ENCODE results near the gene SULT6B1. TPM values are rescaled to one million over a fixed set of nuclear protein-coding genes. Genes with fewer than 3 reads are reported as not detected.

SULT6B1 gene
- total RNA-seq, 3 donors from 2014 or later (not counting 1 experiment from before 2014, with no cell fraction given) = not detected

DNA sequence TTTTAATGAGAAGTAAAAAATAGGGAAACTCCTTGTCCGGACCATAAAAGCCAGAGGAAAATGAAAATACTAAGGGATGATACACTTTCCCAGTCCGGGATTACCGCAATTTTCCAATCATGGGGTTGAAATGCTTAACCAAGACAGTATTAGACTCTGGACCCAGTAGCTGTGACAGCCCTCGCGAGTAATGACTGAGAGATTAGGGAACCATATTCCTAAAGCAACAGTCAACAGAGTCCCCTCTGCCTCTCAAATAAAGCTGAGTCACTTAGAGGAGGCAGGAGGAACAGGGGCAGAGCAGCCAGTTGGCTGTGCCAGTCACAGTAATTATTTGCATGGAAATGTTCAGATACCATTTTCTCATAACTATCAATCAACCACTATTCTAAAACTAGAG, 69.3 kb downstream of the SULT6B1 start:
- Histone ChIP-seq H3K36me3 (ENCODE audit: control insufficient read depth, insufficient read depth, low read length) (peaks cover 27% of the 10 kb centered on the region), H3K27me3 (ENCODE audit: control insufficient read depth, insufficient read depth, low read length) (no peaks in the 10 kb centered on the region), H3K4me1 (ENCODE audit: control insufficient read depth, insufficient read depth, low read length) (no peaks in the 10 kb centered on the region), H3K27ac (ENCODE audit: low read length) (no peak overlapping the region), H3K9me3 (ENCODE audit: control insufficient read depth, insufficient read depth, low read length) (no peaks in the 10 kb centered on the region), H3K4me3 (ENCODE audit: low read length) (no peak overlapping the region)
- ATAC-seq (no peak), DNase-seq (no peak)
- Mint-ChIP-seq H3K4me3 (no peak overlapping the region), H3K27ac (no peak overlapping the region), H3K27me3 (ENCODE audit: low read depth in 2 of 2) (no peaks in the 10 kb centered on the region), H3K4me1 (peaks cover 8 to 12% of the 10 kb centered on the region in 2 donors), H3K9me3 (no peaks in the 10 kb centered on the region), H3K36me3 (no peaks in the 10 kb centered on the region)
- intact Hi-C loops (cut with micrococcal nuclease) = no loop called here
- TF ChIP-seq, protein P1, sequence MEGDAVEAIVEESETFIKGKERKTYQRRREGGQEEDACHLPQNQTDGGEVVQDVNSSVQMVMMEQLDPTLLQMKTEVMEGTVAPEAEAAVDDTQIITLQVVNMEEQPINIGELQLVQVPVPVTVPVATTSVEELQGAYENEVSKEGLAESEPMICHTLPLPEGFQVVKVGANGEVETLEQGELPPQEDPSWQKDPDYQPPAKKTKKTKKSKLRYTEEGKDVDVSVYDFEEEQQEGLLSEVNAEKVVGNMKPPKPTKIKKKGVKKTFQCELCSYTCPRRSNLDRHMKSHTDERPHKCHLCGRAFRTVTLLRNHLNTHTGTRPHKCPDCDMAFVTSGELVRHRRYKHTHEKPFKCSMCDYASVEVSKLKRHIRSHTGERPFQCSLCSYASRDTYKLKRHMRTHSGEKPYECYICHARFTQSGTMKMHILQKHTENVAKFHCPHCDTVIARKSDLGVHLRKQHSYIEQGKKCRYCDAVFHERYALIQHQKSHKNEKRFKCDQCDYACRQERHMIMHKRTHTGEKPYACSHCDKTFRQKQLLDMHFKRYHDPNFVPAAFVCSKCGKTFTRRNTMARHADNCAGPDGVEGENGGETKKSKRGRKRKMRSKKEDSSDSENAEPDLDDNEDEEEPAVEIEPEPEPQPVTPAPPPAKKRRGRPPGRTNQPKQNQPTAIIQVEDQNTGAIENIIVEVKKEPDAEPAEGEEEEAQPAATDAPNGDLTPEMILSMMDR (IDR thresholded peaks at IDR 0.05) = no peak
- 97% methylated on average over 5 of the region's 5 CpGs for WGBS (ENCODE audit: insufficient coverage)

Other genes starting within 250 kb of the SULT6B1 start
- 10 to 100 TPM; 43.1 to 49.9 (median 43.4) TPM for gene STRN, start 222.1 kb downstream of the SULT6B1 start, total RNA-seq
- 10 to 100 TPM; 31.1 to 53.9 (median 39.9) TPM for gene HEATR5B, start 104.3 kb downstream of the SULT6B1 start, total RNA-seq
- 10 to 100 TPM in 1 of 3 donors, 1 to 10 TPM in 2; 6.5 to 18.2 (median 8.6) TPM for gene GPATCH11, start 104.2 kb downstream of the SULT6B1 start, total RNA-seq
- gene EIF2AK2, start 31.7 kb downstream of the SULT6B1 start, total RNA-seq = 10 to 100 TPM; 29.9 to 47.3 (median 43.9) TPM
- gene CEBPZOS, start 7.8 kb upstream of the SULT6B1 start, total RNA-seq = 10 to 100 TPM; 30.3 to 37.0 (median 30.9) TPM
- gene CEBPZ, start 42.9 kb upstream of the SULT6B1 start, total RNA-seq = 10 to 100 TPM; 51.0 to 58.1 (median 54.5) TPM
- 10 to 100 TPM; 13.4 to 24.1 (median 19.7) TPM for gene NDUFAF7, start 43.0 kb upstream of the SULT6B1 start, total RNA-seq
- gene PRKD3, start 136.2 kb upstream of the SULT6B1 start, total RNA-seq = 10 to 100 TPM; 64.4 to 76.2 (median 65.1) TPM
- 1 to 10 TPM in 2 of 3 donors, under 1 TPM in 1; 0.38 to 2.1 (median 2.1) TPM for gene QPCT, start 156.0 kb upstream of the SULT6B1 start, total RNA-seq

Measured in natural killer cell (primary cell).